Activated CD8-positive, alpha-beta T cell treated with anti-CD3 and anti-CD28 coated beads for 36 hours (primary cell): ENCODE data around the gene PSMD8. TPM values are rescaled to one million over a fixed set of nuclear protein-coding genes. Genes with fewer than 3 reads are reported as not detected.

Experiments
- ATAC-seq: fragments of 200-7000 bp; cut with Tn5 transposase; one replicate; pipeline ENCODE4 v1.10.0; 2021; ENCODE audit warnings: mild to moderate bottlenecking, moderate library complexity
- CTCF ChIA-PET: fragments of 350-600 bp; sonication (Branson Sonifier 250); formaldehyde crosslinking; loops from one replicate; lab custom pipeline; 2021; ENCODE audit warnings: antibody characterized with exemption; lab: Charles Lee
- POLR2A ChIA-PET: fragments of 350-600 bp; sonication (Branson Sonifier 250); formaldehyde crosslinking; loops from one replicate; lab custom pipeline; 2021; ENCODE audit warnings: antibody characterized with exemption; lab: Charles Lee
- DNase-seq: peaks from one replicate; pipeline ENCODE4 v3.0.0-alpha.2; 2020
- H3K27ac Mint-ChIP-seq: one replicate; pipeline ENCODE4 v1.8.0; 2021; ENCODE audit warnings: mild to moderate bottlenecking, mixed read lengths
- H3K27me3 Mint-ChIP-seq: one replicate; pipeline ENCODE4 v1.8.0; 2021; ENCODE audit warnings: mixed read lengths
- H3K36me3 Mint-ChIP-seq: one replicate; pipeline ENCODE4 v1.8.0; 2021; ENCODE audit warnings: low read depth, mixed read lengths
- H3K4me1 Mint-ChIP-seq: one replicate; pipeline ENCODE4 v1.8.0; 2021; ENCODE audit warnings: low read depth, mixed read lengths
- H3K4me3 Mint-ChIP-seq: one replicate; pipeline ENCODE4 v1.8.0; 2021; ENCODE audit warnings: mild to moderate bottlenecking, moderate library complexity, mixed read lengths
- H3K9me3 Mint-ChIP-seq: one replicate; pipeline ENCODE4 v1.8.0; 2021; ENCODE audit warnings: mixed read lengths
- intact Hi-C: fragments of 100-400 bp; cut with micrococcal nuclease; formaldehyde crosslinking; loops from one replicate; pipeline ENCODE4 v1.10.0; 2022
- total RNA-seq, 2 experiments: library from RNA; stranded (reverse); gene quantifications; one replicate each; pipeline ENCODE4 v1.2.3, GENCODE V29; 2021
- TF ChIP-seq, protein P1 (sequence below): fragments of 200-600 bp; IDR thresholded peaks from one replicate; pipeline ENCODE4 v1.8.0; 2022; ENCODE audit warnings: antibody characterized with exemption, mild to moderate bottlenecking

Gene PSMD8
- total RNA-seq, 2 experiments from 2014 or later = 178 to 191 TPM

DNA sequence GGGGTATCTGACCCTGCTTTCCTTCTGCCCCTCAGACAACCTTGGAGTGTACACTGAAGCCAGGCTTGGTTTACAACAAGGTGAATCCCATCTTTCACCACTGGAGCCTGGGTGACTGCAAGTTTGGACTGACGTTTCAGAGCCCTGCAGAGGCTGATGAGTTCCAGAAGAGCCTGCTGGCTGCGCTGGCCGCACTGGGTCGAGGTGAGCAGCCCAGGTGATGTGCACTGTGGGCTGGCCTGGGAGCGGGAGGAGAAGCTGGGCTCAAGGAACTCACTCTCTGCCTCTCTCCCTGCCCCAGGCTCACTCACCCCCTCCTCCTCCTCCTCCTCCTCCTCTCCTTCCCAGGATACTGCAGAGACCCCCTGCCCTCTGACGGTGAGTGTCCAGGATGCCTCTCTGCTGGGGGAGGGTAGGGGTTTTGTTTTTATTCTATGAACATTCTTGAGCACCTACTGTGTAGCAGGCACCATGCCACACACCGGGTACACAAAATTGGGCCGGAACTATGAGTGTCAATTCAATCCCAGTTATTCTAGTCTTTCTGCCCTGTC lies 17.6 kb downstream of the PSMD8 start:
- H3K4me3 Mint-ChIP-seq = no peak overlapping the region
- CTCF ChIA-PET = interaction anchor here (2.8 kb wide), 1 partner anchor 11 kb away, joined by 21 read pairs; the partner anchor contains the start of gene FAM98C
- H3K36me3 Mint-ChIP-seq = peaks cover 8% of the 10 kb centered on the region
- peaks cover 33% of the 10 kb centered on the region for H3K4me1 Mint-ChIP-seq
- no peak overlapping the region for H3K27ac Mint-ChIP-seq
- H3K9me3 Mint-ChIP-seq = no peaks in the 10 kb centered on the region
- POLR2A ChIA-PET = no interaction called here
- TF ChIP-seq, protein P1, sequence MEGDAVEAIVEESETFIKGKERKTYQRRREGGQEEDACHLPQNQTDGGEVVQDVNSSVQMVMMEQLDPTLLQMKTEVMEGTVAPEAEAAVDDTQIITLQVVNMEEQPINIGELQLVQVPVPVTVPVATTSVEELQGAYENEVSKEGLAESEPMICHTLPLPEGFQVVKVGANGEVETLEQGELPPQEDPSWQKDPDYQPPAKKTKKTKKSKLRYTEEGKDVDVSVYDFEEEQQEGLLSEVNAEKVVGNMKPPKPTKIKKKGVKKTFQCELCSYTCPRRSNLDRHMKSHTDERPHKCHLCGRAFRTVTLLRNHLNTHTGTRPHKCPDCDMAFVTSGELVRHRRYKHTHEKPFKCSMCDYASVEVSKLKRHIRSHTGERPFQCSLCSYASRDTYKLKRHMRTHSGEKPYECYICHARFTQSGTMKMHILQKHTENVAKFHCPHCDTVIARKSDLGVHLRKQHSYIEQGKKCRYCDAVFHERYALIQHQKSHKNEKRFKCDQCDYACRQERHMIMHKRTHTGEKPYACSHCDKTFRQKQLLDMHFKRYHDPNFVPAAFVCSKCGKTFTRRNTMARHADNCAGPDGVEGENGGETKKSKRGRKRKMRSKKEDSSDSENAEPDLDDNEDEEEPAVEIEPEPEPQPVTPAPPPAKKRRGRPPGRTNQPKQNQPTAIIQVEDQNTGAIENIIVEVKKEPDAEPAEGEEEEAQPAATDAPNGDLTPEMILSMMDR = no peak
- DNase-seq = no peak
- no peak for ATAC-seq
- intact Hi-C loops = no loop called here
- H3K27me3 Mint-ChIP-seq = peaks cover 28% of the 10 kb centered on the region

DNA sequence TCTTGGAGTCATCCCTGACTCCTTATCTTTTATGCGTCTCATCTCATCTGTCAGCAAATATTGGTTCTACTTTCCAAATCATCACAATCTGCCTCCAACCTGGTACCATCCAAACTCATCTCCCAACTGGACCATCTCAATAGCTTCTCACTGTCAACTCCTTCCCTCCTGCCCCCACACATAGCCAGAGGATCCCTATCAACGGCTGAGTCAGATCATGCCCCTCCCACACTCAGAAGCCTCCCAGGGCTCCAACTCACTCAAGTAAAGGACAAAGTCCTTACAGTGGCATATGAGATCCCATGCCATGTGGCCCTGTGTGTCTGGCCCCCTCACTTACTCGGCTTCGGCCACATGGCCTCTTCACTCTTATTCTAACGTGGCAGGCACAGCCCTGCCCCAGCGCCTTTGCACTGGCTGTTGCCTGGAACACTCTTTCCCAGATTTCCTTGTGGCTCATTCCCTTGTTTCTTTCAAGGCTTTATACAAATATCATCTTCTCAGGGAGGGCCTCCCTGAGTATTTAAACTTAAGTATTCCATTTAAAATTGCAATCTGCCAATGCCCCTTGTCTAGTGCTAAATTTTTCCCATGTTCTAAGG lies 18.4 kb downstream of the PSMD8 start:
- Mint-ChIP-seq H3K4me3 (no peak overlapping the region), H3K27me3 (peaks cover 24% of the 10 kb centered on the region), H3K36me3 (peaks cover 5% of the 10 kb centered on the region), H3K9me3 (no peaks in the 10 kb centered on the region), H3K4me1 (peaks cover 28% of the 10 kb centered on the region), H3K27ac (no peak overlapping the region)
- TF ChIP-seq, protein P1 = no peak
- CTCF ChIA-PET = interaction anchor here (2.8 kb wide), 1 partner anchor 10 kb away, joined by 21 read pairs; the partner anchor contains the start of gene FAM98C
- POLR2A ChIA-PET = interaction anchor here (0.8 kb wide), 1 partner anchor 18 kb away, joined by 3 read pairs; the partner anchor contains the start of gene PSMD8
- DNase-seq = peak; percentile 34
- intact Hi-C loops = no loop called here
- no peak for ATAC-seq

DNA sequence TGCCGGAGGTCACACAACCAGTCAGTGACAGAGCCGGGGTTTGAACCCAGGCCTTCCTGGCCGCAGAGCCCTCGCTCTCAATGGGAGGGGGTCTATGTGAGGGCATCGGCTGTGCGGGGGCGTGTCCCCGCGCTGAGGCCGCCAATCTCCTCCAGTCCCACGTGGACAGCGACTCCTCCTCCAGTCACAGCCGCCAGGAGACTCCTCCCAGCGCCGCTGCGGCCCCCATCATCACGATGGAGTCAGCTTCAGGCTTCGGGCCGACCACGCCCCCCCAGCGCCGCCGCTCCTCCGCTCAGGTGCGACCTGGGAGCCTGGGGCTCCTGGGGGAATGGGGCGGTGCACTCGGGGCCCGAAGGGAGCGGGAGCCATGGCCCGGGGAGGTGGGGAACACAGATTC lies 20.1 kb downstream of the PSMD8 start:
- TF ChIP-seq, protein P1 = no peak
- H3K4me1 Mint-ChIP-seq = peaks cover 20% of the 10 kb centered on the region
- ChIA-PET CTCF (interaction anchor here (1.1 to 2.8 kb wide), 3 partner anchors 8 to 20 kb away, joined by 3 to 21 read pairs (median 5); partner anchors contain the start of genes FAM98C and PSMD8), POLR2A (interaction anchor here (0.9 to 2.6 kb wide), 5 partner anchors 9 to 17 kb away, joined by 3 to 11 read pairs (median 7); no protein-coding TSS in a partner anchor)
- peak overlapping the region; percentile 56 for H3K27ac Mint-ChIP-seq
- no peaks in the 10 kb centered on the region for H3K9me3 Mint-ChIP-seq
- intact Hi-C loops = no loop called here
- ATAC-seq = peak; percentile 87
- peak overlapping the region; percentile 71 for H3K4me3 Mint-ChIP-seq
- peaks cover 19% of the 10 kb centered on the region for H3K27me3 Mint-ChIP-seq
- peaks cover 5% of the 10 kb centered on the region for H3K36me3 Mint-ChIP-seq
- DNase-seq = peak; percentile 92

DNA sequence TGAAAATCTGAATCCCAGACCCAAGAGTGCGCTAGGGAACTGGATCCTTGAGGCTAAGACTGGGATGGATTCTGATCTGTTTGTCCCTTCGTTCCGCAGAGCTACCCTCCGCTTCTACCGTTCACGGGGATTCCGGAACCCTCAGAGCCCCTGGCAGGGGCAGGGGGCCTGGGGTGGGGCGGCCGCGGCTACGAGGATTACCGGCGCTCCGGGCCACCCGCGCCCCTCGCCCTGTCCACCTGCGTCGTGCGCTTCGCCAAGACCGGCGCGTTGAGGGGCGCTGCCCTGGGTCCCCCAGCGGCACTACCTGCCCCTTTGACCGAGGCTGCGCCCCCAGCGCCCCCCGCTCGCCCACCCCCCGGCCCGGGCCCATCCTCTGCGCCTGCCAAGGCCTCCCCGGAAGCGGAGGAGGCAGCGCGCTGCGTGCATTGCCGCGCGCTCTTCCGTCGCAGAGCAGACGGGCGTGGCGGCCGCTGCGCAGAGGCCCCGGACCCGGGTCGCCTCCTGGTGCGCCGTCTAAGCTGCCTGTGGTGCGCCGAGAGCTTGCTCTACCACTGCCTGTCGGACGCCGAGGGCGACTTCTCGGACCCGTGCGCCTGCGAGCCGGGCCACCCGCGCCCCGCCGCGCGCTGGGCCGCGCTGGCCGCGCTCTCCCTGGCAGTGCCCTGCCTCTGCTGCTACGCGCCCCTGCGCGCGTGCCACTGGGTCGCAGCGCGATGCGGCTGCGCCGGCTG lies 21.2 kb downstream of the PSMD8 start:
- intact Hi-C loops = no loop called here
- ATAC-seq = peak; percentile 78
- peak; percentile 54 for DNase-seq
- peaks cover 18% of the 10 kb centered on the region for H3K4me1 Mint-ChIP-seq
- H3K4me3 Mint-ChIP-seq = peak overlapping the region; percentile 71
- H3K36me3 Mint-ChIP-seq = peaks cover 5% of the 10 kb centered on the region
- no peaks in the 10 kb centered on the region for H3K9me3 Mint-ChIP-seq
- POLR2A ChIA-PET = interaction anchor here (1.1 to 2.6 kb wide), 3 partner anchors 9 to 15 kb away, joined by 5 to 11 read pairs (median 7); no protein-coding TSS in a partner anchor
- TF ChIP-seq, protein P1 = no peak
- CTCF ChIA-PET = interaction anchor here (0.6 to 1.1 kb wide), 2 partner anchors 19 to 497 kb away, joined by 3 read pairs; no protein-coding TSS in a partner anchor
- H3K27me3 Mint-ChIP-seq = peaks cover 16% of the 10 kb centered on the region
- peak overlapping the region; percentile 56 for H3K27ac Mint-ChIP-seq
